ENCODE results near the gene PDE3A.

PDE3A gene

GRCh38 chr12:20492251-20492760 lies 124.0 kb downstream of the PDE3A start:
- Histone ChIP-seq H3K4me1 (ENCODE audit: control insufficient read depth, insufficient read depth, low read length) (peaks cover 9% of the 10 kb centered on the region), H3K27me3 (ENCODE audit: control insufficient read depth, insufficient read depth, low read length) (no peaks in the 10 kb centered on the region), H3K4me3 (ENCODE audit: low read depth, low read length) (no peak overlapping the region), H3K9ac (ENCODE audit: low read length) (no peak overlapping the region), H3K36me3 (ENCODE audit: control insufficient read depth, insufficient read depth, low read length) (no peaks in the 10 kb centered on the region), H3K27ac (ENCODE audit: low read depth, low read length) (no peak overlapping the region), H3K9me3 (ENCODE audit: control insufficient read depth, insufficient read depth, low read depth, low read length) (no peaks in the 10 kb centered on the region)

GRCh38 chr12:20493934-20494333 lies 125.6 kb downstream of the PDE3A start:
- no peak overlapping the region for H3K9ac ChIP-seq (ENCODE audit: low read length)
- H3K27ac ChIP-seq (ENCODE audit: low read depth, low read length): no peak overlapping the region
- no peaks in the 10 kb centered on the region for H3K9me3 ChIP-seq (ENCODE audit: control insufficient read depth, insufficient read depth, low read depth, low read length)
- peaks cover 9% of the 10 kb centered on the region for H3K4me1 ChIP-seq (ENCODE audit: control insufficient read depth, insufficient read depth, low read length)
- H3K36me3 ChIP-seq (ENCODE audit: control insufficient read depth, insufficient read depth, low read length): no peaks in the 10 kb centered on the region
- H3K27me3 ChIP-seq (ENCODE audit: control insufficient read depth, insufficient read depth, low read length): no peaks in the 10 kb centered on the region
- no peak overlapping the region for H3K4me3 ChIP-seq (ENCODE audit: low read depth, low read length)

GRCh38 chr12:20494851-20495250 lies 126.5 kb downstream of the PDE3A start:
- Histone ChIP-seq H3K4me3 (ENCODE audit: low read depth, low read length) (no peak overlapping the region), H3K4me1 (ENCODE audit: control insufficient read depth, insufficient read depth, low read length) (peaks cover 9% of the 10 kb centered on the region), H3K9ac (ENCODE audit: low read length) (no peak overlapping the region), H3K27me3 (ENCODE audit: control insufficient read depth, insufficient read depth, low read length) (no peaks in the 10 kb centered on the region), H3K27ac (ENCODE audit: low read depth, low read length) (no peak overlapping the region), H3K9me3 (ENCODE audit: control insufficient read depth, insufficient read depth, low read depth, low read length) (no peaks in the 10 kb centered on the region), H3K36me3 (ENCODE audit: control insufficient read depth, insufficient read depth, low read length) (no peaks in the 10 kb centered on the region)

- Histone ChIP-seq H3K27me3 (ENCODE audit: control insufficient read depth, insufficient read depth, low read length) (no peaks in the 10 kb centered on the region), H3K27ac (ENCODE audit: low read depth, low read length) (no peak overlapping the region), H3K9me3 (ENCODE audit: control insufficient read depth, insufficient read depth, low read depth, low read length) (no peaks in the 10 kb centered on the region), H3K36me3 (ENCODE audit: control insufficient read depth, insufficient read depth, low read length) (no peaks in the 10 kb centered on the region), H3K4me3 (ENCODE audit: low read depth, low read length) (no peak overlapping the region), H3K9ac (ENCODE audit: low read length) (no peak overlapping the region), H3K4me1 (ENCODE audit: control insufficient read depth, insufficient read depth, low read length) (peaks cover 9% of the 10 kb centered on the region)
Observed at GRCh38 chr12:20495997-20496396, 127.7 kb downstream of the PDE3A start.

- Histone ChIP-seq H3K9ac (ENCODE audit: low read length) (no peak overlapping the region), H3K27me3 (ENCODE audit: control insufficient read depth, insufficient read depth, low read length) (no peaks in the 10 kb centered on the region), H3K9me3 (ENCODE audit: control insufficient read depth, insufficient read depth, low read depth, low read length) (no peaks in the 10 kb centered on the region), H3K27ac (ENCODE audit: low read depth, low read length) (no peak overlapping the region), H3K4me1 (ENCODE audit: control insufficient read depth, insufficient read depth, low read length) (peaks cover 1% of the 10 kb centered on the region), H3K36me3 (ENCODE audit: control insufficient read depth, insufficient read depth, low read length) (no peaks in the 10 kb centered on the region), H3K4me3 (ENCODE audit: low read depth, low read length) (no peak overlapping the region)
Observed at GRCh38 chr12:20497707-20498106, 129.4 kb downstream of the PDE3A start.

GRCh38 chr12:20501958-20502357 lies 133.6 kb downstream of the PDE3A start:
- no peak overlapping the region for H3K27ac ChIP-seq (ENCODE audit: low read depth, low read length)

GRCh38 chr12:20503858-20504257 lies 135.5 kb downstream of the PDE3A start:
- Histone ChIP-seq H3K4me3 (ENCODE audit: low read depth, low read length) (no peak overlapping the region), H3K4me1 (ENCODE audit: control insufficient read depth, insufficient read depth, low read length) (no peaks in the 10 kb centered on the region), H3K9ac (ENCODE audit: low read length) (no peak overlapping the region), H3K36me3 (ENCODE audit: control insufficient read depth, insufficient read depth, low read length) (no peaks in the 10 kb centered on the region), H3K27ac (ENCODE audit: low read depth, low read length) (no peak overlapping the region), H3K27me3 (ENCODE audit: control insufficient read depth, insufficient read depth, low read length) (no peaks in the 10 kb centered on the region), H3K9me3 (ENCODE audit: control insufficient read depth, insufficient read depth, low read depth, low read length) (no peaks in the 10 kb centered on the region)

More at GRCh38 chr12:20501958-20502357, 133.6 kb downstream of the PDE3A start:
- H3K4me3 ChIP-seq (ENCODE audit: low read depth, low read length): no peak overlapping the region
- no peaks in the 10 kb centered on the region for H3K36me3 ChIP-seq (ENCODE audit: control insufficient read depth, insufficient read depth, low read length)
- H3K4me1 ChIP-seq (ENCODE audit: control insufficient read depth, insufficient read depth, low read length): no peaks in the 10 kb centered on the region
- no peaks in the 10 kb centered on the region for H3K27me3 ChIP-seq (ENCODE audit: control insufficient read depth, insufficient read depth, low read length)
- no peak overlapping the region for H3K9ac ChIP-seq (ENCODE audit: low read length)
- H3K9me3 ChIP-seq (ENCODE audit: control insufficient read depth, insufficient read depth, low read depth, low read length): no peaks in the 10 kb centered on the region

- H3K4me3 ChIP-seq (ENCODE audit: low read depth, low read length): no peak overlapping the region
- no peak overlapping the region for H3K27ac ChIP-seq (ENCODE audit: low read depth, low read length)
- H3K9me3 ChIP-seq (ENCODE audit: control insufficient read depth, insufficient read depth, low read depth, low read length): no peaks in the 10 kb centered on the region
- no peaks in the 10 kb centered on the region for H3K4me1 ChIP-seq (ENCODE audit: control insufficient read depth, insufficient read depth, low read length)
- no peaks in the 10 kb centered on the region for H3K36me3 ChIP-seq (ENCODE audit: control insufficient read depth, insufficient read depth, low read length)
- H3K9ac ChIP-seq (ENCODE audit: low read length): no peak overlapping the region
- no peaks in the 10 kb centered on the region for H3K27me3 ChIP-seq (ENCODE audit: control insufficient read depth, insufficient read depth, low read length)
Observed at GRCh38 chr12:20505056-20505455, 136.7 kb downstream of the PDE3A start.

- Histone ChIP-seq H3K27me3 (ENCODE audit: control insufficient read depth, insufficient read depth, low read length) (no peaks in the 10 kb centered on the region), H3K27ac (ENCODE audit: low read depth, low read length) (no peak overlapping the region), H3K9me3 (ENCODE audit: control insufficient read depth, insufficient read depth, low read depth, low read length) (no peaks in the 10 kb centered on the region), H3K36me3 (ENCODE audit: control insufficient read depth, insufficient read depth, low read length) (no peaks in the 10 kb centered on the region), H3K4me3 (ENCODE audit: low read depth, low read length) (no peak overlapping the region), H3K4me1 (ENCODE audit: control insufficient read depth, insufficient read depth, low read length) (no peaks in the 10 kb centered on the region), H3K9ac (ENCODE audit: low read length) (no peak overlapping the region)
Observed at GRCh38 chr12:20507056-20507455, 138.7 kb downstream of the PDE3A start.

GRCh38 chr12:20507711-20508110 lies 139.4 kb downstream of the PDE3A start:
- Histone ChIP-seq H3K27ac (ENCODE audit: low read depth, low read length) (no peak overlapping the region), H3K27me3 (ENCODE audit: control insufficient read depth, insufficient read depth, low read length) (no peaks in the 10 kb centered on the region), H3K4me3 (ENCODE audit: low read depth, low read length) (no peak overlapping the region), H3K9me3 (ENCODE audit: control insufficient read depth, insufficient read depth, low read depth, low read length) (no peaks in the 10 kb centered on the region), H3K4me1 (ENCODE audit: control insufficient read depth, insufficient read depth, low read length) (no peaks in the 10 kb centered on the region), H3K9ac (ENCODE audit: low read length) (no peak overlapping the region), H3K36me3 (ENCODE audit: control insufficient read depth, insufficient read depth, low read length) (no peaks in the 10 kb centered on the region)

GRCh38 chr12:20508359-20508758 lies 140.0 kb downstream of the PDE3A start:
- Histone ChIP-seq H3K4me3 (ENCODE audit: low read depth, low read length) (no peak overlapping the region), H3K36me3 (ENCODE audit: control insufficient read depth, insufficient read depth, low read length) (no peaks in the 10 kb centered on the region), H3K9me3 (ENCODE audit: control insufficient read depth, insufficient read depth, low read depth, low read length) (no peaks in the 10 kb centered on the region), H3K27me3 (ENCODE audit: control insufficient read depth, insufficient read depth, low read length) (no peaks in the 10 kb centered on the region), H3K4me1 (ENCODE audit: control insufficient read depth, insufficient read depth, low read length) (no peaks in the 10 kb centered on the region), H3K9ac (ENCODE audit: low read length) (no peak overlapping the region), H3K27ac (ENCODE audit: low read depth, low read length) (no peak overlapping the region)

GRCh38 chr12:20508962-20509361 lies 140.6 kb downstream of the PDE3A start:
- Histone ChIP-seq H3K9ac (ENCODE audit: low read length) (no peak overlapping the region), H3K9me3 (ENCODE audit: control insufficient read depth, insufficient read depth, low read depth, low read length) (no peaks in the 10 kb centered on the region), H3K27me3 (ENCODE audit: control insufficient read depth, insufficient read depth, low read length) (no peaks in the 10 kb centered on the region), H3K4me3 (ENCODE audit: low read depth, low read length) (no peak overlapping the region), H3K27ac (ENCODE audit: low read depth, low read length) (no peak overlapping the region), H3K36me3 (ENCODE audit: control insufficient read depth, insufficient read depth, low read length) (no peaks in the 10 kb centered on the region), H3K4me1 (ENCODE audit: control insufficient read depth, insufficient read depth, low read length) (no peaks in the 10 kb centered on the region)
